GM18907 (cell line): Measurements from ENCODE around the gene ADAM10.

Experiments
- ATAC-seq: cut with Tn5 transposase; IDR thresholded peaks from one replicate; pipeline ENCODE4 v1.9.1; 2021; ENCODE audit warnings: mild to moderate bottlenecking, moderate library complexity; ENCODE audit not compliant: unreplicated experiment

ADAM10 gene

GRCh38 chr15:58538901-58539300, 210.6 kb downstream of the ADAM10 start:
- ATAC-seq, result no peak
